Measurements from ENCODE around the gene EXD1. TPM values are rescaled to one million over a fixed set of nuclear protein-coding genes. Genes with fewer than 3 reads are reported as not detected.

EXD1 gene
- total RNA-seq, 1 experiment from 2014 or later = not detected

GRCh38 chr15:41258750-41259471, 28.4 kb upstream of the EXD1 start:
- Histone ChIP-seq H3K9ac (ENCODE audit: low read length) (no peak overlapping the region), H3K36me3 (ENCODE audit: control insufficient read depth in 1 of 2, insufficient read depth in 2 of 2, low read length in 2 of 2) (peaks cover 2 to 16% of the 10 kb centered on the region in 2 experiments; a peak in 3 of 4 replicates), H4K20me1 (ENCODE audit: insufficient read depth) (no peaks in the 10 kb centered on the region), H3K9me3 (ENCODE audit: control insufficient read depth in 1 of 2, insufficient read depth in 1 of 2, low read depth in 1 of 2, low read length in 2 of 2) (no peaks in the 10 kb centered on the region), H3K27ac (ENCODE audit: low read depth, low read length) (no peak overlapping the region), H2AFZ (ENCODE audit: low read depth, low read length, poor library complexity, severe bottlenecking) (no peak overlapping the region), H3K79me2 (ENCODE audit: insufficient read depth, low read length) (no peaks in the 10 kb centered on the region), H3K4me1 (ENCODE audit: control insufficient read depth in 1 of 2, insufficient read depth in 2 of 2, low read length in 2 of 2) (peaks cover 7 to 29% of the 10 kb centered on the region in 2 experiments), H3K4me3 (replicated peaks in 1 of 2; ENCODE audit: low read depth in 1 of 2, low read length in 2 of 2) (no peak overlapping the region), H3K9me2 (ENCODE audit: insufficient read depth) (no peaks in the 10 kb centered on the region), H3K4me2 (ENCODE audit: low read length) (peak overlapping the region; percentile 35; the same call in 1 of the 2 replicates), H3K27me3 (ENCODE audit: insufficient read depth, low read length) (no peaks in the 10 kb centered on the region)
- no peak for TF ChIP-seq POLR2AphosphoS5 (IDR thresholded peaks at IDR 0.05; ENCODE audit: low read depth, low read length)
- TF ChIP-seq EZH2 (IDR thresholded peaks at IDR 0.05) = no peak
- TF ChIP-seq CTCF (IDR thresholded peaks at IDR 0.05 in 2 of 3, conservative IDR thresholded peaks at IDR 0.05 in 1 of 3; ENCODE audit: borderline replicate concordance in 1 of 3, insufficient read depth in 1 of 3, low read depth in 2 of 3, low read length in 2 of 3) = no peak
- no peak for TF ChIP-seq EZH2phosphoT487 (IDR thresholded peaks at IDR 0.05; ENCODE audit: borderline replicate concordance)
- TF ChIP-seq FOSL1 (IDR thresholded peaks at IDR 0.05; ENCODE audit: low read depth) = no peak
- TF ChIP-seq ZFX (IDR thresholded peaks at IDR 0.05) = no peak
- TF ChIP-seq TCF7L2 (IDR thresholded peaks at IDR 0.05; ENCODE audit: borderline replicate concordance, extremely low read depth, insufficient read depth, insufficient read length) = no peak
- no peak for TF ChIP-seq SIN3A (IDR thresholded peaks at IDR 0.05; ENCODE audit: low read depth)
- TF ChIP-seq CEBPB (IDR thresholded peaks at IDR 0.05; ENCODE audit: low read depth) = no peak
- TF ChIP-seq JUND (IDR thresholded peaks at IDR 0.05) = no peak
- no peak for TF ChIP-seq ATF3 (IDR thresholded peaks at IDR 0.05)
- no peak for TF ChIP-seq YY1 (IDR thresholded peaks at IDR 0.05; ENCODE audit: extremely low read depth, insufficient replicate concordance, low read depth, low read length)
- no peak for TF ChIP-seq POLR2A (IDR thresholded peaks at IDR 0.05; ENCODE audit: borderline replicate concordance, extremely low read depth, insufficient read depth, insufficient read length)
- TF ChIP-seq CBX3 (IDR thresholded peaks at IDR 0.05; ENCODE audit: low read depth) = no peak
- no peak for TF ChIP-seq ELF1 (IDR thresholded peaks at IDR 0.05; ENCODE audit: borderline replicate concordance, low read depth)
- no peak for TF ChIP-seq ZBTB33 (IDR thresholded peaks at IDR 0.05; ENCODE audit: extremely low read depth, insufficient replicate concordance, low read length)
- no peak for TF ChIP-seq REST (IDR thresholded peaks at IDR 0.05; ENCODE audit: low read depth)
- no peak for TF ChIP-seq MAX (IDR thresholded peaks at IDR 0.05)
- no peak for TF ChIP-seq SRF (IDR thresholded peaks at IDR 0.05; ENCODE audit: low read depth)
- intact Hi-C loops (cut with micrococcal nuclease) = no loop called here
- DNase-seq (ENCODE audit: low read depth, low spot score) (no peak), ATAC-seq (peak; percentile 54; the same call in 1 of the 2 replicates)
- CTCF ChIA-PET = no interaction called here
- RAD21 ChIA-PET (ENCODE audit: low non-redundant PET in 1 of 2, low total read pairs in 2 of 2, uncharacterized antibody in 2 of 2, unreplicated experiment in 2 of 2) = no interaction called here
- POLR2A ChIA-PET = interaction anchor here (1.0 kb wide), 1 partner anchor 10 kb away, joined by 4 read pairs; no protein-coding TSS in a partner anchor
- BruUV-seq (replicated peaks) = TSS peak; percentile 10
